Amniotic epithelial cell (primary cell): Measurements from ENCODE around the gene ARHGAP44.
A peak's percentile ranks its signal among the peaks of the same experiment; 100 is the strongest.

Experiments
- DNase-seq: peaks from one replicate; pipeline ENCODE4 v3.0.0-alpha.2; 2010; ENCODE audit warnings: low read depth

ARHGAP44 gene

DNA sequence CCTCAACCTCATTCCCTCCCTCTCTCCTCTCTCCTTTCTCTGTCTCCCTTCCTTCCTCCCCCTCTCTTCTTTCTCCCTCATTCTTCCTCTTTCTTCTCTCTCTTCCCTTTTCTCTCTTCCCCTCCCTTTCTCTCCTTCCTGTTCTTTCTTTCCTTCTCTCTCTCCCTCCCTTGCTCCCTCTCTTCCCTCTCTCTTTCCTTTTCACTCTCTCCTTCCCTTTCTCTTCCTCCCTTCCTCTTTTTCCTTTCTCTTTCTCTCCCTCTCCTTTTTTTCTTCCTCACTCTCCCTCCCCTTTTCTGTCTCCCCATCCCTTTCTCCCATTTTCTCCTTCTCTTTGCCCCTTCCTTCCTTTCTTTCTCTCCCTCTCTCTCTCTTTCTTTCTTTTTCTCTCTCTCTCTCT is 236.4 kb downstream of the ARHGAP44 start:
- DNase-seq = no peak

DNA sequence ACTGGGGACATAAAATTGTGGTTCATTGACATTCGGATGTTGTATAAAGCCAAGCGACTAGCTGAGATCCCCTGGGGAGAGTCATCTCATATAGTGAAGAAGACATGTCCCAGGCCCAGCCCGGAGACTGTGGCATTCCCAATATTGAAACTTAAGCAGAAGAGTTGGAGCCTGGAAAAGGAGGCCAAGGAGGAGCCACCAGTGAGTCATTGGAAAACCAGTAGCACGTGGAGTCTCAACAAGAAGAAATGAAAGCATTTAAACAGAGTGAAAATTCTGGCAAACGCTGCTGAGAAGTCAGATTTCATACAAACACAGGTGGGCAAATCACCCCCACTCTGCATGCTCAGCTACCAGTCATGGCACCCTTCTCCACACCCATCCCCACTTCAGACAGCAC is 237.9 kb downstream of the ARHGAP44 start:
- no peak for DNase-seq

DNA sequence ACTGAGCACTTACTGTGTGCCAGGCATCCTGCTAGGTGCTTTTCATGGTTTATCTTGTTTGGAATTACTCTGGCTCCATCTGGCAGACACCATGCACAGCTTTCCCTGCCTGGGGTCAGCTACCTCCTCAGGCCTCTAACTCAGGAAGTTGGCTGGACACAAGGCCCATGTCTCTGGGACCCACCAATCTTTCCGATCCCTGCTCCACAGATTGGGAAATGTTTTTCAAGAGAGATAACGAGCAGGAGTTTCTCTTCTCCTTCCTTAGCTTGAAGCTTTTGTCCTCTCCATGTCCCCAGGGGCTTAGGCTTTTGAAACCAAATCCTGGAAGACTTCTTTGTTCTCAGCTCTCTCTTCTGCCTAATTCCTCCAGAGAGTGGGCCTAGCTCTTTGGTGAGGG is 240.0 kb downstream of the ARHGAP44 start:
- no peak for DNase-seq

DNA sequence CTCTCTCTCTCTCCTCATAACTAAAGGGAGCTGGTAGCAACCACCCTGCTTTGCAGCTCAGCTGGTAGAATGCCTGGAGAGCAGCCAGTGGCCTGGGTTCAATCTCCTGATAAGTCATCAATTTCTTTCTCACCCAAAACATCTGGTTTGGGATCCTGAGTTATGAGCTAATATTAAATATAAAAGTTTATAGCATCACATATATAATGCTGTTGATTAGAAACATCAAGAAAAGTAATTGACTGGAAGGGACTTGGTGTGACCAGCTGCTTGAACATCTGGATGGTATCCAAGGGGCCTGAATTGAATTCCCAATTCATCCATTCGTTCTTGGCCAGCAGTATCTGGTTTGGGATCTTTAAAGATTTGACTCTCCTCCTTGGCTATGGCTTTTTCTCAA is 240.8 kb downstream of the ARHGAP44 start:
- no peak for DNase-seq

DNA sequence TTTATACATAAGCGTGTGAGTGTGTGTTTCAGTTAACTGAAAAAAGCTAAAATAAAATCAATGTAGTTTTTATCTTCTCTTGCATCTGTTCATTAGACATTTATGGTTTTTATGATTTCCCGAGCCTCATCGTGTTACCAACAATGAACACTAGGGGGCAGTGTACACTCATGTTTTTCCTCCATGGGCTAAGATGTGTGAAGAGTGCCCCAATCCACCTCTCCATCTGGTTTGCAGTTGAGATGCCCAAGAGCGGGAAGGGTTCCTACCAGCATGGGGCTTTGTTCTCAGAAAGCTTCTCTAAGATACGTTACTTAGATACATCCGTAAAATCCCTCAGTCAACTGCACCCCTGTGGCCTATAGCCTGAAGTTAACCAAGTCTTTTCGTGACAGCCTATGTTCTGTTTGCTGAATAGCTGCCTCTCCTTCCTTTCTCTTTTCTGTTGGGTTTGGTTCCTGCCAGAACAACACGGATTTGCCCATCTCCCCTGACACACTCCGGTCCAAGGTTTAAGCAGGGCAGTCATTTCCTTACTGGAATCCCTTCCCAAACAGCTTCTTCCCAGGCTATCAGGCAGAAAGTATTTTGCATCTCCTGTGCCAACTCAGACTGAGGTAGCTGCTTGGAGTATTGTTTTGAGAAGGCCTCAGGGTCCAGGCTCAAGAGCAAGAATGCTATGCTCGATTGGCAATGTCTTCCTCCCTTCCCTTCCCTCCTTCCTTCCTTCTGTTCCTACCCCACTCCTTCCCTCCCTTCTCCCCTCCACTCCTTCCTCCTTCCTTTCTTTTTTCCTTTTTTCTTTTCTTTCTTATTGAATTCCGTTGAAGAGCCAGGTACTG is 241.4 kb downstream of the ARHGAP44 start:
- DNase-seq = peak; percentile 42

DNA sequence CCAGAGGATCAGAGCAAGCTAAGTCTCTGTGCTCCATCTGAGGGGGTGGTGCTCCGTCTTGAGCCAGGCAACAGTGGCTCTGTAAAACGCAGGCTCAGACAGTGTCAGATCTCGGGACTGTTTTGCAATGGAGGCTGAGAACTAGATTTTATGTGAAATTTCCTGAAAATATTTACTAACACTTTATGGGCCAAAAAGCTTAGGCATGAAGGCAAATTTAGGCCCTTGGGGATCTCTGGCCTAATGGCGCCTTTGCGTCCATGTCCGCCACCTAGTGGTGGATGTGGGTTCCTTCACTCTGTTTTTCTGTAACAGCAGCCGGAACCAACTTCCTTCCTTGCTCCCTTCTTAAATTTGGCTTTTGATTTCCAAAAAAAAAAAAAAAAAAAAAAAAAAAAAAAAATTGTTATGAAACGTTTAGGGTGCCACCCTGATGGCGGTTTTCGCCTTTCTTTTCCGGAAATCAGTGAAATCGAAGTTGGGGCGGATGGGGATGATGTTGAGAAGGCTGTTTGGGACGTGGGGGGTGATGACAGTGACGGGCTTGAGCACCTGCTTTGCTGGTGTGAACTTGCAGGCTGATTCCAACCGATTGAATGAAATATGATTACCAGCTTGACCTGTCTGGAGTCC is 242.5 kb downstream of the ARHGAP44 start:
- DNase-seq = peak; percentile 23

DNA sequence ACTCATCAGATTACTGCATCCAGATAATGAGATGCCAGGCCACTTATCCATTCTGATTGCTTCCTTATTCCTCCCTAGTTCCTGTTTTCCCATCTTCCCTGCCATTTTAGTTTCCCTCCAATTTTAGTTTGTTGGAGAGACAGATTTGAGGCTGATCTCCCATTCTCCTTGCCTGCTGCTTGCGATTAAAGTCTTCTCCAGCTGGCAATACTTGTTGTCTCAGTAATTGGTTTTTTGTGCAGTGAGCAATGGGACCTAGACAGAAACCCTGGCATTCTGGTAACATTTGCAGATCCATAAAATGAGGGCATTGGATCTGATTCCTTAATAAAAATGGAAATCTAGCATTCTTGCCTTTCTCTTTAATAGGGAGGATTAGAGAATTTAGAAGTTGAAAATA is 246.1 kb downstream of the ARHGAP44 start:
- DNase-seq = no peak

DNA sequence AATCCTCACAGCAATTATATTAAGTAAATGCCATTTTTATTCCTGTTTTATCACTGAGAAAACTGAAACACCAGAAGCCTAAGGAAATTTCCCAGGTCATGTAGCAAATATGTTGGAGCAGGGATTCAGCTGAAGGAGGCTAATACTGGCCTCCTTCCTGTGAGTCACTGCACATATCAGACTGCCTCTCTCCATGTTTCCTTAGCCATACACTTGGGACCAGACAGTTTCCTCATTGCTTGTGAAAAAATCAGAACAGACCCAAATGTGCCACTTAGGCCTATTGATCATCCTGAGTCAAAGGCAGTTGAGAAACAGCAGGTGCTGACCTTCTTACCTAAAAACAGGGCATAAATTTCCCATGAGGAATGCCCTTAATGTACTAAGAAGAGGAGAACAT is 247.5 kb downstream of the ARHGAP44 start:
- no peak for DNase-seq

DNA sequence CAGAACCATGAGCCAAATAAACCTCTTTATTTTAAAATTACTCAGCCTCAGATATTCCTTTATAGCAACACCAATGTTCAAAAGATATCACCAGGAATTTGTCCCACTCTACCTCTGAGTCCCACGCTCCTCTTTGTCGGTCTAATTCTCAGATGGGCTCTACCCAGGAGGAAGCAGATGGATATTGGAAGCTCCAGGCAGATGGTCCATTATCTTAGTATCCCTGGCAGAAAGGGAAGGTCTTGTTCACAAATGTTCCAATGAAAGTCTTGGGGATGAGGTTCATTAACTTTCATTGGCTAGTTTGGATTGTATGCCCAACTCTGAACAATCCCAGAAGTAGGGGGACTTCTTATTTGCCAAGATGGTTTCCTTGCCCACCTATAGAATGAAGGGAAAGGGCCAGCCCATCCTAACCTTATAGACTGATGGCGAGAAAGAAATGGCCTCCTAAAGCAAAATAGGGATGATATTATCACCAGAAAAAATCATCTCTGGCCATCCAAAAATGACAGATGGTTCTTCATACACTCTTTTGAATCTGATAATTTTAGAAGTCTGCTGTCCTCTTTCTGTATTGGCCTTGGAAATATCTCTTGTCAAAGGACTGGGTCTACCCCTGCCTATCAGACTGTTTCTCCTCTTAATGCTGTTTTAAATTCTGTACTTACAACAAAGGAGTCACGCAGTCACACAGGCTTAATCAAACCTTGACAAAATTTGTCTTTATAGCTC is 249.8 kb downstream of the ARHGAP44 start:
- no peak for DNase-seq
